ENCODE measurements around the gene GRID1.

GRID1 gene

GRCh38 chr10:85735997-85736396 is 630.6 kb downstream of the GRID1 start:
- Histone ChIP-seq H3K79me2 (ENCODE audit: insufficient read depth, low read length) (no peaks in the 10 kb centered on the region), H3K27ac (ENCODE audit: low read depth, low read length, poor library complexity, severe bottlenecking) (no peak overlapping the region), H3K9me3 (ENCODE audit: low read length) (no peaks in the 10 kb centered on the region), H3K27me3 (ENCODE audit: insufficient read depth, low read length) (no peaks in the 10 kb centered on the region), H3K4me3 (ENCODE audit: low read depth, low read length, poor library complexity, severe bottlenecking) (no peak overlapping the region), H3K4me2 (ENCODE audit: low read length) (no peak overlapping the region), H2AFZ (ENCODE audit: low read length) (no peak overlapping the region), H3K4me1 (ENCODE audit: insufficient read depth, low read length, severe bottlenecking) (no peaks in the 10 kb centered on the region), H3K9ac (ENCODE audit: low read length) (no peak overlapping the region), H3K36me3 (ENCODE audit: insufficient read depth, low read length) (no peaks in the 10 kb centered on the region), H3F3A (ENCODE audit: insufficient read depth, low read length) (no peaks in the 10 kb centered on the region), H3K9me2 (ENCODE audit: low read depth, low read length) (no peaks in the 10 kb centered on the region), H4K20me1 (ENCODE audit: insufficient read depth, low read length) (no peaks in the 10 kb centered on the region)
- no peak for TF ChIP-seq EZH2 (IDR thresholded peaks at IDR 0.05; ENCODE audit: borderline replicate concordance, low read length)
- TF ChIP-seq, protein P1, sequence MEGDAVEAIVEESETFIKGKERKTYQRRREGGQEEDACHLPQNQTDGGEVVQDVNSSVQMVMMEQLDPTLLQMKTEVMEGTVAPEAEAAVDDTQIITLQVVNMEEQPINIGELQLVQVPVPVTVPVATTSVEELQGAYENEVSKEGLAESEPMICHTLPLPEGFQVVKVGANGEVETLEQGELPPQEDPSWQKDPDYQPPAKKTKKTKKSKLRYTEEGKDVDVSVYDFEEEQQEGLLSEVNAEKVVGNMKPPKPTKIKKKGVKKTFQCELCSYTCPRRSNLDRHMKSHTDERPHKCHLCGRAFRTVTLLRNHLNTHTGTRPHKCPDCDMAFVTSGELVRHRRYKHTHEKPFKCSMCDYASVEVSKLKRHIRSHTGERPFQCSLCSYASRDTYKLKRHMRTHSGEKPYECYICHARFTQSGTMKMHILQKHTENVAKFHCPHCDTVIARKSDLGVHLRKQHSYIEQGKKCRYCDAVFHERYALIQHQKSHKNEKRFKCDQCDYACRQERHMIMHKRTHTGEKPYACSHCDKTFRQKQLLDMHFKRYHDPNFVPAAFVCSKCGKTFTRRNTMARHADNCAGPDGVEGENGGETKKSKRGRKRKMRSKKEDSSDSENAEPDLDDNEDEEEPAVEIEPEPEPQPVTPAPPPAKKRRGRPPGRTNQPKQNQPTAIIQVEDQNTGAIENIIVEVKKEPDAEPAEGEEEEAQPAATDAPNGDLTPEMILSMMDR (IDR thresholded peaks at IDR 0.05; ENCODE audit: low read length): no peak

DNA sequence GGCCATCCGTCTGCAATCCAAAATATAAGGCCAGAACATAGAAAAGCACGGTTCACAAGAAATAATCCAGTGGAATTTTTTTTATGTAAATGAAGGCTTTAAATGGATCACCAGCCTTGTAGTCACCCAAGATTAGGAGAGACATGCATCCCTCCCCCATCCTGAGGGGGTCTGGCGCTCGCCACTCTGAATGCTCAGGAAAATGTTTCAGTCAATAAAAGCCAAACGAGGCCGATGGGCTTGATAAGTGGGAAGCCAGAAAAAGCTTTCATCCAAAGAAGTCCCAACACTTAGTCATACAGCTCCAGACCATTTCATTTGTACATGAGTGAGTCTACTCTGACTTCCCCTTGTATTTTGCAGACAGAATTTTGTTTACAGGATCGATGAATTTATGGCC is 631.8 kb downstream of the GRID1 start:
- Histone ChIP-seq H4K20me1 (ENCODE audit: insufficient read depth, low read length) (no peaks in the 10 kb centered on the region), H3K9me3 (ENCODE audit: low read length) (no peaks in the 10 kb centered on the region), H3K27me3 (ENCODE audit: insufficient read depth, low read length) (no peaks in the 10 kb centered on the region), H2AFZ (ENCODE audit: low read length) (no peak overlapping the region), H3K4me1 (ENCODE audit: insufficient read depth, low read length, severe bottlenecking) (no peaks in the 10 kb centered on the region), H3K4me3 (ENCODE audit: low read depth, low read length, poor library complexity, severe bottlenecking) (no peak overlapping the region), H3K4me2 (ENCODE audit: low read length) (no peak overlapping the region), H3K9ac (ENCODE audit: low read length) (no peak overlapping the region), H3K79me2 (ENCODE audit: insufficient read depth, low read length) (no peaks in the 10 kb centered on the region), H3F3A (ENCODE audit: insufficient read depth, low read length) (no peaks in the 10 kb centered on the region), H3K27ac (ENCODE audit: low read depth, low read length, poor library complexity, severe bottlenecking) (no peak overlapping the region), H3K36me3 (ENCODE audit: insufficient read depth, low read length) (no peaks in the 10 kb centered on the region), H3K9me2 (ENCODE audit: low read depth, low read length) (no peaks in the 10 kb centered on the region)
- TF ChIP-seq EZH2 (IDR thresholded peaks at IDR 0.05; ENCODE audit: borderline replicate concordance, low read length): no peak
- TF ChIP-seq, protein P1 (IDR thresholded peaks at IDR 0.05; ENCODE audit: low read length): no peak

DNA sequence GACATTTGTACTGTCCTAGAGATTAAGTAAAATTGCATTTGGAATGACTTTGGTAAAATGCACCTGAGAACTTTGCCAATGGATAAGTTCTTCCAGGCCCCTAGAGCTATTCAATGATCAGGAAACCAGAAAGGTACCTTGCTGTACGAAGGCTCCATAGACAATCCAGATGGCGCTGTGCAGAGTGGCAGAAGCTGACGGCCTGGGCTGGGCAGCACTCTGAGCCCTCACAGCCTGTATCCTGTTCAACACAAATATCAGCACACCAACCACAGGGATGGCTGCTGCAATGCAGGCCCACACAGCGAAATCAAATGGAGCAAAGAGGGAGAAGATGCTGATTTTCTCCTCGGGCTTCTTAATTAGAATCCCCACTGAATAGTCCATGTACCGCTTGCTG is 642.4 kb downstream of the GRID1 start:
- Histone ChIP-seq H3K36me3 (ENCODE audit: insufficient read depth, low read length) (no peaks in the 10 kb centered on the region), H3K4me1 (ENCODE audit: insufficient read depth, low read length, severe bottlenecking) (no peaks in the 10 kb centered on the region), H3K27ac (ENCODE audit: low read depth, low read length, poor library complexity, severe bottlenecking) (no peak overlapping the region), H3K4me2 (ENCODE audit: low read length) (no peak overlapping the region), H3K9me3 (ENCODE audit: low read length) (no peaks in the 10 kb centered on the region), H4K20me1 (ENCODE audit: insufficient read depth, low read length) (no peaks in the 10 kb centered on the region), H3K79me2 (ENCODE audit: insufficient read depth, low read length) (no peaks in the 10 kb centered on the region), H3K9me2 (ENCODE audit: low read depth, low read length) (no peaks in the 10 kb centered on the region), H3K9ac (ENCODE audit: low read length) (no peak overlapping the region), H2AFZ (ENCODE audit: low read length) (no peak overlapping the region), H3F3A (ENCODE audit: insufficient read depth, low read length) (no peaks in the 10 kb centered on the region), H3K27me3 (ENCODE audit: insufficient read depth, low read length) (no peaks in the 10 kb centered on the region), H3K4me3 (ENCODE audit: low read depth, low read length, poor library complexity, severe bottlenecking) (no peak overlapping the region)
- TF ChIP-seq, protein P1 (IDR thresholded peaks at IDR 0.05; ENCODE audit: low read length): no peak; the same call in 1 of the 2 replicates
- no peak for TF ChIP-seq EZH2 (IDR thresholded peaks at IDR 0.05; ENCODE audit: borderline replicate concordance, low read length)
